CMK (cell line): ENCODE results near the gene FDXR.
"Not testable (repeated sequence)": the region's sequence is repeated elsewhere in the genome, so short reads cannot be mapped to it uniquely, and the experiment has no call there.

Source experiments
- DNase-seq: peaks from one replicate; pipeline ENCODE4 v3.0.0-alpha.2; 2010; ENCODE audit warnings: low read depth

Gene FDXR

GRCh38 chr17:74871356-74872076, 1.3 kb downstream of the FDXR start:
- no peak for DNase-seq

- no peak for DNase-seq
Observed at GRCh38 chr17:74870512-74870911, 2.3 kb downstream of the FDXR start.

- not testable (repeated sequence) for DNase-seq
Observed at GRCh38 chr17:74870028-74870427, 2.8 kb downstream of the FDXR start.

- DNase-seq, result no peak
Observed at GRCh38 chr17:74868908-74869255, 3.9 kb downstream of the FDXR start.

GRCh38 chr17:74868251-74868907, 4.4 kb downstream of the FDXR start:
- DNase-seq, result peak; percentile 72

GRCh38 chr17:74866198-74866835, 6.5 kb downstream of the FDXR start:
- DNase-seq, result no peak

- DNase-seq, result no peak
Observed at GRCh38 chr17:74865504-74866197, 7.1 kb downstream of the FDXR start.

GRCh38 chr17:74864866-74865395, 7.9 kb downstream of the FDXR start:
- peak; percentile 48 for DNase-seq

- no peak for DNase-seq
Observed at GRCh38 chr17:74864297-74864865, 8.4 kb downstream of the FDXR start.

- DNase-seq, result no peak
Observed at GRCh38 chr17:74863420-74864296, 9.1 kb downstream of the FDXR start.

GRCh38 chr17:74862919-74863318, 9.9 kb downstream of the FDXR start:
- no peak for DNase-seq

- no peak for DNase-seq
Observed at GRCh38 chr17:74862108-74862901, 10.5 kb downstream of the FDXR start.

- no peak for DNase-seq
Observed at GRCh38 chr17:74861662-74862107, 11.1 kb downstream of the FDXR start.

GRCh38 chr17:74860872-74861661, 11.7 kb downstream of the FDXR start:
- no peak for DNase-seq

GRCh38 chr17:74860229-74860871, 12.4 kb downstream of the FDXR start:
- DNase-seq, result no peak

- DNase-seq, result no peak
Observed at GRCh38 chr17:74859459-74860228, 13.2 kb downstream of the FDXR start, which contains the start of gene GRIN2C. Gene GRIN2C (minus strand): TSS chr17:74859885. CDS start chr17:74855092, 4,793 bp downstream.

- DNase-seq, result no peak
Observed at GRCh38 chr17:74858672-74859458, 13.9 kb downstream of the FDXR start.
